Mucosa of descending colon (tissue), 3 donors: Measurements from ENCODE around the gene ROBO2. TPM values are rescaled to one million over a fixed set of nuclear protein-coding genes. Genes with fewer than 3 reads are reported as not detected.

Experiments
- ATAC-seq: fragments of 200-7000 bp; cut with Tn5 transposase; one replicate; pipeline ENCODE4 v1.9.1; 2020; ENCODE audit warnings: mild to moderate bottlenecking, moderate library complexity
- DNase-seq, 3 donors: peaks; one replicate each; pipeline ENCODE4 v3.0.0-alpha.2; 2020
- H3K36me3 ChIP-seq: fragments of 200-600 bp; one replicate; pipeline ENCODE4 v1.8.0; 2021; ENCODE audit warnings: low read depth, mild to moderate bottlenecking
- H3K4me1 ChIP-seq: fragments of 200-600 bp; one replicate; pipeline ENCODE4 v1.8.0; 2021; ENCODE audit warnings: low read depth, mild to moderate bottlenecking
- H3K4me3 ChIP-seq: fragments of 200-600 bp; one replicate; pipeline ENCODE4 v1.8.0; 2021; ENCODE audit warnings: mild to moderate bottlenecking
- H3K9me3 ChIP-seq: fragments of 200-600 bp; one replicate; pipeline ENCODE4 v1.8.0; 2021; ENCODE audit warnings: mild to moderate bottlenecking
- CTCF ChIP-seq: fragments of 200-600 bp; IDR thresholded peaks from one replicate; pipeline ENCODE4 v1.8.0; 2022; ENCODE audit warnings: antibody characterized with exemption, mild to moderate bottlenecking
- intact Hi-C, 2 donors: fragments of 100-400 bp; cut with DNase I in 1 of 2; cut with micrococcal nuclease in 1 of 2; formaldehyde crosslinking; loops; one replicate each; pipeline versions ENCODE4 v1.11.0 to v1.11.1; 2022; cut with DNase I, micrococcal nuclease
- total RNA-seq, 3 donors: library from RNA; stranded (reverse); fragmentation: NEBNext Ultra II Directional in 2 of 3; extraction: Animal tissue kit (Norgen Biotek cat#: 25700) in 2 of 3; gene quantifications; one replicate each; pipeline versions ENCODE4 v1.2.1 to v1.2.4, GENCODE V29; 2021 to 2023
- donor health status: DM: no; HTN: no; CAD: no; lungs with moderate emphysema.
- donor health status: DM: no; HTN: no; CAD: no.
- donor health status: DM: no; HTN: yes; CAD: no.

ROBO2 gene
- total RNA-seq, 3 donors from 2014 or later: 1.3 to 2.1 (median 1.4) TPM

- no peaks in the 10 kb centered on the region for H3K4me1 ChIP-seq
- no peak for DNase-seq
- no peaks in the 10 kb centered on the region for H3K36me3 ChIP-seq
- no peak for TF ChIP-seq CTCF
- H3K9me3 ChIP-seq: no peaks in the 10 kb centered on the region
- H3K4me3 ChIP-seq: no peak overlapping the region
- no peak for ATAC-seq
- intact Hi-C loops: no loop called here
Measured at GRCh38 chr3:77348244-77348855, 308.5 kb downstream of the ROBO2 start.

- intact Hi-C loops: no loop called here
- DNase-seq (no peak), ATAC-seq (no peak)
- no peak overlapping the region for H3K4me3 ChIP-seq
- TF ChIP-seq CTCF: no peak
- no peaks in the 10 kb centered on the region for H3K4me1 ChIP-seq
- H3K36me3 ChIP-seq: no peaks in the 10 kb centered on the region
- no peaks in the 10 kb centered on the region for H3K9me3 ChIP-seq
Measured at GRCh38 chr3:77354958-77355357, 315.1 kb downstream of the ROBO2 start.

GRCh38 chr3:77362936-77363335, 323.0 kb downstream of the ROBO2 start:
- no peaks in the 10 kb centered on the region for H3K4me1 ChIP-seq
- no peak overlapping the region for H3K4me3 ChIP-seq
- intact Hi-C loops: no loop called here
- ATAC-seq (no peak), DNase-seq (no peak)
- no peaks in the 10 kb centered on the region for H3K9me3 ChIP-seq
- no peak for TF ChIP-seq CTCF
- no peaks in the 10 kb centered on the region for H3K36me3 ChIP-seq

- DNase-seq (no peak), ATAC-seq (no peak)
- intact Hi-C loops: no loop called here
- H3K36me3 ChIP-seq: no peaks in the 10 kb centered on the region
- no peaks in the 10 kb centered on the region for H3K9me3 ChIP-seq
- no peak for TF ChIP-seq CTCF
- no peak overlapping the region for H3K4me3 ChIP-seq
- no peaks in the 10 kb centered on the region for H3K4me1 ChIP-seq
Measured at GRCh38 chr3:77365152-77365551, 325.3 kb downstream of the ROBO2 start.

- TF ChIP-seq CTCF: no peak
- Histone ChIP-seq H3K36me3 (no peaks in the 10 kb centered on the region), H3K4me1 (no peaks in the 10 kb centered on the region), H3K4me3 (no peak overlapping the region), H3K9me3 (no peaks in the 10 kb centered on the region)
- ATAC-seq: no peak
- intact Hi-C loops: no loop called here
- DNase-seq: no peak
Measured at GRCh38 chr3:77370413-77370812, 330.5 kb downstream of the ROBO2 start.

- ATAC-seq: no peak
- DNase-seq: no peak
- no peaks in the 10 kb centered on the region for H3K36me3 ChIP-seq
- H3K4me1 ChIP-seq: no peaks in the 10 kb centered on the region
- no peak overlapping the region for H3K4me3 ChIP-seq
- intact Hi-C loops: no loop called here
- TF ChIP-seq CTCF: no peak
- no peaks in the 10 kb centered on the region for H3K9me3 ChIP-seq
Measured at GRCh38 chr3:77372018-77372417, 332.1 kb downstream of the ROBO2 start.
